MM.1S (cell line): ENCODE data around the gene BTG4.

Source experiments
- DNase-seq: peaks from one replicate; pipeline ENCODE4 v3.0.0-alpha.2; 2015
- H2AFZ ChIP-seq: fragments of 300-600 bp; sonication (generic); 2 replicates; pipeline ENCODE4 v1.6.0; 2016; ENCODE audit warnings: antibody characterized with exemption, low read length
- H3F3A ChIP-seq: fragments of 300-600 bp; sonication (generic); 2 replicates; pipeline ENCODE4 v1.6.1; 2016; ENCODE audit warnings: mild to moderate bottlenecking, antibody characterized with exemption, low read length, moderate library complexity, mixed read lengths; ENCODE audit not compliant: insufficient read depth
- H3K27ac ChIP-seq: fragments of 300-600 bp; sonication (generic); 2 replicates; pipeline ENCODE4 v1.5.1; 2016; ENCODE audit warnings: mild to moderate bottlenecking, low read length
- H3K27me3 ChIP-seq: fragments of 300-600 bp; sonication (generic); replicated peaks from 2 replicates; pipeline ENCODE4 v1.6.0; 2016; ENCODE audit warnings: low read length; ENCODE audit not compliant: insufficient read depth
- H3K36me3 ChIP-seq: fragments of 300-600 bp; sonication (generic); replicated peaks from 2 replicates; pipeline ENCODE4 v1.6.1; 2016; ENCODE audit warnings: mild to moderate bottlenecking, low read length, mixed read lengths; ENCODE audit not compliant: insufficient read depth
- H3K4me1 ChIP-seq: fragments of 300-600 bp; sonication (generic); 2 replicates; pipeline ENCODE4 v1.6.1; 2016; ENCODE audit warnings: low read length, mixed read lengths
- H3K4me2 ChIP-seq: fragments of 300-600 bp; sonication (generic); 2 replicates; pipeline ENCODE4 v1.6.0; 2016; ENCODE audit warnings: low read depth, low read length
- H3K4me3 ChIP-seq: fragments of 300-600 bp; sonication (generic); 2 replicates; pipeline ENCODE4 v1.5.1; 2016; ENCODE audit warnings: low read length, mixed read lengths
- H3K79me2 ChIP-seq: fragments of 300-600 bp; sonication (generic); 2 replicates; pipeline ENCODE4 v1.6.1; 2016; ENCODE audit warnings: mixed run types, low read length, mixed read lengths
- H3K9ac ChIP-seq: fragments of 300-600 bp; sonication (generic); 2 replicates; pipeline ENCODE4 v1.6.1; 2016; ENCODE audit warnings: low read length, mixed read lengths
- H3K9me2 ChIP-seq: fragments of 300-600 bp; sonication (generic); replicated peaks from 2 replicates; pipeline ENCODE4 v1.6.1; 2016; ENCODE audit warnings: mild to moderate bottlenecking, low read length, mixed read lengths; ENCODE audit not compliant: insufficient read depth
- H3K9me3 ChIP-seq: fragments of 300-600 bp; sonication (generic); replicated peaks from 2 replicates; pipeline ENCODE4 v1.6.1; 2016; ENCODE audit warnings: mild to moderate bottlenecking, low read length, mixed read lengths; ENCODE audit not compliant: insufficient read depth
- H4K20me1 ChIP-seq: fragments of 300-600 bp; sonication (generic); 2 replicates; pipeline ENCODE4 v1.6.1; 2016; ENCODE audit warnings: mild to moderate bottlenecking, low read length, moderate library complexity, mixed read lengths; ENCODE audit not compliant: insufficient read depth
- CTCF ChIP-seq: fragments of 300-600 bp; sonication (generic); IDR thresholded peaks from 2 replicates; pipeline ENCODE4 v1.5.1; 2016; ENCODE audit warnings: antibody characterized with exemption, low read length, mixed read lengths
- EZH2 ChIP-seq: fragments of 300-600 bp; sonication (generic); optimal IDR thresholded peaks from 2 replicates; pipeline ENCODE3; 2017; ENCODE audit warnings: low read depth, mild to moderate bottlenecking, antibody characterized with exemption, low read length, mixed read lengths
- EZH2phosphoT487 ChIP-seq: fragments of 300-600 bp; sonication (generic); IDR thresholded peaks from 2 replicates; pipeline ENCODE4 v1.6.1; 2018; ENCODE audit warnings: antibody characterized with exemption, low read length

The BTG4 gene

GRCh38 chr11:111502611-111503010, 9.6 kb downstream of the BTG4 start:
- no peaks in the 10 kb centered on the region for H3K9me3 ChIP-seq
- no peaks in the 10 kb centered on the region for H3K4me1 ChIP-seq
- H3K27me3 ChIP-seq, result no peaks in the 10 kb centered on the region
- no peak overlapping the region for H2AFZ ChIP-seq
- no peaks in the 10 kb centered on the region for H3K9me2 ChIP-seq
- no peak overlapping the region for H3K4me3 ChIP-seq
- H3F3A ChIP-seq, result no peaks in the 10 kb centered on the region
- H4K20me1 ChIP-seq, result no peaks in the 10 kb centered on the region
- no peak overlapping the region for H3K9ac ChIP-seq
- H3K4me2 ChIP-seq, result no peak overlapping the region
- H3K27ac ChIP-seq, result no peak overlapping the region
- no peaks in the 10 kb centered on the region for H3K36me3 ChIP-seq
- no peak for TF ChIP-seq EZH2phosphoT487
- TF ChIP-seq EZH2, result no peak
- no peak for DNase-seq
- no peaks in the 10 kb centered on the region for H3K79me2 ChIP-seq

GRCh38 chr11:111500481-111500880, 11.7 kb downstream of the BTG4 start:
- no peaks in the 10 kb centered on the region for H3K4me1 ChIP-seq
- H3K27me3 ChIP-seq, result no peaks in the 10 kb centered on the region
- no peak overlapping the region for H3K4me3 ChIP-seq
- no peaks in the 10 kb centered on the region for H3K36me3 ChIP-seq
- H2AFZ ChIP-seq, result no peak overlapping the region
- no peaks in the 10 kb centered on the region for H4K20me1 ChIP-seq
- no peaks in the 10 kb centered on the region for H3K79me2 ChIP-seq
- H3K27ac ChIP-seq, result no peak overlapping the region
- no peak for TF ChIP-seq CTCF
- no peak for TF ChIP-seq EZH2phosphoT487
- no peak for TF ChIP-seq EZH2
- H3K9me3 ChIP-seq, result no peaks in the 10 kb centered on the region
- H3K4me2 ChIP-seq, result no peak overlapping the region
- H3K9ac ChIP-seq, result no peak overlapping the region
- H3F3A ChIP-seq, result no peaks in the 10 kb centered on the region
- DNase-seq, result no peak
- H3K9me2 ChIP-seq, result no peaks in the 10 kb centered on the region

- H3K27ac ChIP-seq, result no peak overlapping the region
- no peak overlapping the region for H3K4me3 ChIP-seq
- no peaks in the 10 kb centered on the region for H3K79me2 ChIP-seq
- H3F3A ChIP-seq, result no peaks in the 10 kb centered on the region
- no peaks in the 10 kb centered on the region for H3K9me2 ChIP-seq
- H3K9me3 ChIP-seq, result no peaks in the 10 kb centered on the region
- no peak for DNase-seq
- H3K9ac ChIP-seq, result no peak overlapping the region
- no peak for TF ChIP-seq EZH2phosphoT487
- no peak for TF ChIP-seq EZH2
- no peak for TF ChIP-seq CTCF
- no peaks in the 10 kb centered on the region for H4K20me1 ChIP-seq
- no peak overlapping the region for H3K4me2 ChIP-seq
- H3K36me3 ChIP-seq, result no peaks in the 10 kb centered on the region
- no peaks in the 10 kb centered on the region for H3K4me1 ChIP-seq
- no peak overlapping the region for H2AFZ ChIP-seq
- H3K27me3 ChIP-seq, result no peaks in the 10 kb centered on the region
Measured at GRCh38 chr11:111499483-111499882, 12.7 kb downstream of the BTG4 start.

GRCh38 chr11:111494040-111494439, 18.1 kb downstream of the BTG4 start:
- no peaks in the 10 kb centered on the region for H3K27me3 ChIP-seq
- no peaks in the 10 kb centered on the region for H3F3A ChIP-seq
- H3K36me3 ChIP-seq, result no peaks in the 10 kb centered on the region
- H3K27ac ChIP-seq, result no peak overlapping the region
- no peak for DNase-seq
- H2AFZ ChIP-seq, result no peak overlapping the region
- no peaks in the 10 kb centered on the region for H3K9me3 ChIP-seq
- no peaks in the 10 kb centered on the region for H3K9me2 ChIP-seq
- H3K4me2 ChIP-seq, result no peak overlapping the region
- H3K9ac ChIP-seq, result no peak overlapping the region
- no peaks in the 10 kb centered on the region for H3K79me2 ChIP-seq
- TF ChIP-seq EZH2phosphoT487 (no peak), EZH2 (no peak), CTCF (no peak)
- H3K4me1 ChIP-seq, result no peaks in the 10 kb centered on the region
- H4K20me1 ChIP-seq, result no peaks in the 10 kb centered on the region
- no peak overlapping the region for H3K4me3 ChIP-seq
